Pons (tissue), 1 donor: ENCODE results near the gene ACADVL.

Experiments used
- DNase-seq: peaks from one replicate; pipeline ENCODE4 v3.0.0-alpha.2; 2016; ENCODE audit warnings: low spot score

Gene ACADVL

DNA sequence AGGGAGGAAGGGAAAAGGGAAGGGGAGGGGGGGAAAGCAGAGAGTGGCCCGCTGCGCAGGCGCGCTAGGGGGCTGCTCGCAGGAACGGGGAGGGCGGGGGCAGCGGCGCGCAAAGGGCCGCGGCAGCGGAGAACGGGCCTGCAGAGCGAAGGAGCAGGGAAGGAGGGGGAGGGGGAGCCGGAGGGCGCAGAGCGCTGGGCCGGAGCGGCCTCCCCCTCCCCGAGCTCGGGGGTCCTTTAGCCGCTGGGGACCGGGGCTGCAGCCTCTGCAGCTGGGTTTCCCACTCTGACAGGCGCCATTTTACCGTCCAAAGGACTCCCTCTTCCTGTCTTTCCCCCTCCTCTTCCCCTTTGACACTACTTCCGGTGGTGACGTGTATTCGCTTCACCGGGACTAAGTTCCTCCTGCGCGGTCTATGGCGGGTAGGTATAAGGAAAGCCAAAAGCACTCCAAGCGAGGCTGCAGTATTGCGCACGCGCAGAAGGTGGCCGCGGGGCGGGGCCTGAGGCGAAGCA, 32.0 kb downstream of the ACADVL start, which contains the start of gene CTDNEP1:
CTDNEP1 (minus strand) TSS at position 74 of the 515 bp plus-strand sequence. CDS start 438 bp downstream, outside the sequence.
- peak; percentile 100 for DNase-seq

DNA sequence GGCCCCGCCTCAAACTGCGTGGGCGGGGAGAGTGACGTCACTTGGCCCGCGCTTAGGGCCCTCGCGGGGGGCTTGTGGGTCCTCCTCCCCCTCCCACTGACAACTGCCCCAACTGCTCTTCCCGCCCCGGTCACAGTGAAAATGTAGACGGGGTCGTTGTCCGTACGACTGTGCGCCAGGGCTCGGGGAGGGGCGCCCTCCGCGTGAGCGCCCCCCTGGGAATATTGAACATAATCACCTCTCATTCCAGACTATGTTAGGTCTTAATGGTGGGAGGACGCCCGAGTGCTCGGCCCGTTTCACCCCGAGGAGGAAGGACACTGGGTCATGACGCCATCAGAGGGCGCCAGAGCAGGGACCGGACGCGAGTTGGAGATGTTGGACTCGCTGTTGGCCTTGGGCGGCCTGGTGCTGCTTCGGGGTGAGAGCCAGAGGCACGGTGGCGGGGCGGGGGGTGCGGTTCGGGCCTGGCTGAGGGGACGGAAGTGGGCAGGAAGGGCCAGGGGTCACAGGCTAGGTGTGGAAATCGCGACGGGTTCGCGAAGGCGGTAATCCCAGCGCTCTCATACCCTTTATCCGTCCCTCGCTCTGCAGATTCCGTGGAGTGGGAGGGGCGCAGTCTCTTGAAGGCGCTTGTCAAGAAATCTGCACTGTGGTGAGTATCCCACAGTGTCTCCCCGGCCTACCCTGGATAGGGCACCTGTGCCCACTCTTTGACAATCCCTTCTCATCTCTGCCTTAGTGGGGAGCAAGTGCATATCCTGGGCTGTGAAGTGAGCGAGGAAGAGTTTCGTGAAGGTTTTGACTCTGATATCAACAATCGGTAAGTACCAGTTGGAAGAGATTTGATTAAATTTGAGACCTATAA, 32.7 kb downstream of the ACADVL start, which contains the start of gene ELP5:
ELP5 (plus strand) TSS at position 40 of the 868 bp plus-strand sequence; CDS start at position 376, 336 bp downstream.
- DNase-seq, result peak; percentile 92

GRCh38 chr17:7253082-7253481, 33.3 kb downstream of the ACADVL start:
- DNase-seq, result no peak

- DNase-seq, result no peak
Measured at GRCh38 chr17:7254511-7254910, 34.8 kb downstream of the ACADVL start.

DNA sequence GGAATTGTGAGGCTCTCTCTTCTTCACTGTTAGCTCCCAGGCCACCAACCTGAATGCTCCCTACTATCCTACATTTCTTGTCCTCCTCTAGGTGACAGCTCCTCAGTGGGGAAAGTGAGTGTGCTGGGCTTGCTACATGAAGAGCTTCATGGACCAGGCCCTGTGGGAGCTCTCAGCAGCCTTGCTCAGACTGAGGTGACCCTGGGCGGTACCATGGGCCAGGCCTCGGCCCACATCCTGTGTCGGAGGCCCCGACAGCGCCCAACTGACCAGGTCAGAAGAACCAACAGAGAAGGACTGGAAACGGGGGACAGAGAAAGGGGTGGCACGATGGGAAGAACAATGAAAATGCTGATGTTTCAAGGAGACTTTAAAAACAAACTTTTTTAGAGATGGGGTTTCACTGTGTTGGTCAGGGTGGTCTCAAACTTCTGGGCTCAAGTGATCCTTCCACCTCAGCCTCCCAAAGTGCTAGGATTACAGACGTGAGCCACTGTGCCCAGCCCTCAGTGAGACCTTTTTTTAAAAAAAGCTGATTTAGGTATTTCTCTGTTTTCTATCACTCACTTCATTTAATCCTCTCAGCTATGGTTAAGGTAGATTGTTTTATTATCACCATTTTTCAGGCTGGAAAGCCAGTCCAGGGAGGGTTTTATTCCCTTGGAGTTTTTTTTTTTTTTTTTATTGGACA, 37.2 kb downstream of the ACADVL start:
- no peak for DNase-seq

GRCh38 chr17:7258731-7259554, 39.2 kb downstream of the ACADVL start:
- DNase-seq, result no peak

GRCh38 chr17:7259555-7259889, 39.8 kb downstream of the ACADVL start:
- no peak for DNase-seq

- no peak for DNase-seq
Measured at GRCh38 chr17:7260151-7260550, 40.4 kb downstream of the ACADVL start.

GRCh38 chr17:7260651-7261378, 41.1 kb downstream of the ACADVL start:
- no peak for DNase-seq

GRCh38 chr17:7261379-7262191, 41.8 kb downstream of the ACADVL start:
- DNase-seq, result no peak

DNA sequence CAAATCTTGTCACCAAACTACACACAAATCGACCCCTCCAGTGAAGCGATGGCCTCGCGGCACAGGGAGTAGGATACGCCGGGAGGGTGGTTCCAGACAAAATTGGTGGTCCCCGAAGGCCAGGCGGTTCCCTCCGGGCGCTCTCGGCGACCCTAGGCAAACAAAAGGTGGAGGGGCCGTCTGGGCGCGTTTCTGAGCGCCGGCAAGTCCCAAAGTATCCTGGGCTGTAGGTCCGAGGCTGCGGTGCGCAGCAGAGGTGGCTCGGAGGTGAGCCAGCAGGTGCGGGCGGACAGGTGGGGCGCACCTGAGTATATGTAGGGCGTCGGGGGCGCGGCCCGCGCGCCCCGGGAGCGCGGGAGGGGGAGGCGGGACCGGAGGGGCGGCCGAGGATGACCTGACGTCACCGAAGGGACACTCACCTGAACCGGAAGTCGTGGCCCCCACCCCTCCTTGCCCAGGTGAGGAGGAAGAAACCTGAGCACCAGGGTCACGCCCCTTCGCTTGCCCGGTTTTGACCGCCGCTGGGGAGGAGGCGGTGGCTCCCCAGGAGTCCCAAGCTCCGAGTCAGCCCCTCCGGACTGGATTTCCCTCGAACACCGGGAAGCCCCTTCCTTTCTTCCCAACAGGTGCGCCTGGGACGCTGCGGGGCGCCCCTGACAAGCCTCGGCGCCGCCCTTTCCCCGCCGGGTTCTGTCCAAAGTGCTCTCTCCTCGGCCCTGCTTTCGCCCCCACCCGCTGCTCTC, 42.6 kb downstream of the ACADVL start, which contains the start of gene CLDN7:
CLDN7 (minus strand) TSS at position 287 of the 743 bp plus-strand sequence. CDS start 435 bp downstream, outside the sequence.
- DNase-seq, result no peak

- DNase-seq, result no peak
Measured at GRCh38 chr17:7262935-7263800, 43.4 kb downstream of the ACADVL start.

DNA sequence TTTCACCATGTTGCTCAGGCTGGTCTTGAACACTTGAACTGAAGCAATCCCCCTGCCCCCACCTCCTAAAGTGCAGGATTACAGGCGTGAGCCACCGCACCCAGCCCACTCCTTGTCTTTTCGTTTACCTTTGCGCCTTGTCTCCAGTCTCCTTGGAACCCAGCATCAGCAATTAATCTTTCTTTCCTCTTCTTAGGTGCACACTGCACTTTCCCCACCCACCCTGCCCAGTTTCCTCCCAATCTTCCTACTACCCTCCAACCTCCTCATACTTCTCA, 44.0 kb downstream of the ACADVL start:
- no peak for DNase-seq

DNA sequence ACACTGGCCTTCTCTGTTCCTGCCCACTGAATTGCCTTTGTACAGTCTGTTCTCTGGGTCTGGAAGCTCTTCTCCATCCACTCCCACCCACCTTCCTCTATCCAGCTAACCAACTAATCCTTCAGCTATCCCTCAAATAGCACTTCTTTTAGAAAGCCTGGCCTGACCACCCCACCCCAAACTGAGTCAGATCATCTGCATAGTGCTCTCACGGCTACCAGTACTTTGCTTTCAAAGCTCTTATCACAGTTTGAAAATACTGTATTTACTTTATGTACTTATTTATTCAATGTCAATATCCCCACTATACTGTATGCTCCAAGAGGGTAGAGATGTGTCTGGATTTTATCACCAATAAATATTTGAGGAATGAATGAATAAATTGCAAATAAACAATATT, 47.0 kb downstream of the ACADVL start:
- DNase-seq, result no peak
